GM18526 (cell line): ENCODE data around the gene ANP32A.

Source experiments
- POLR2A ChIP-seq: IDR thresholded peaks from 3 replicates; pipeline ENCODE4 v1.6.1; 2011; ENCODE audit not compliant: insufficient read length; ENCODE audit errors: extremely low read depth

Gene ANP32A

GRCh38 chr15:68781766-68782588, 38.7 kb downstream of the ANP32A start:
- no peak for TF ChIP-seq POLR2A

- no peak for TF ChIP-seq POLR2A
Observed at GRCh38 chr15:68781217-68781616, 39.5 kb downstream of the ANP32A start.

GRCh38 chr15:68778876-68779275, 41.8 kb downstream of the ANP32A start:
- TF ChIP-seq POLR2A = no peak

- no peak for TF ChIP-seq POLR2A
Observed at GRCh38 chr15:68776477-68777270, 44.0 kb downstream of the ANP32A start.

GRCh38 chr15:68775671-68776476, 44.8 kb downstream of the ANP32A start:
- no peak for TF ChIP-seq POLR2A

GRCh38 chr15:68775236-68775577, 45.5 kb downstream of the ANP32A start:
- TF ChIP-seq POLR2A = no peak

GRCh38 chr15:68774521-68775235, 46.0 kb downstream of the ANP32A start:
- no peak for TF ChIP-seq POLR2A

- TF ChIP-seq POLR2A = no peak
Observed at GRCh38 chr15:68774120-68774519, 46.6 kb downstream of the ANP32A start.

- TF ChIP-seq POLR2A = no peak
Observed at GRCh38 chr15:68773036-68773435, 47.7 kb downstream of the ANP32A start.

- TF ChIP-seq POLR2A = no peak
Observed at GRCh38 chr15:68770216-68770615, 50.5 kb downstream of the ANP32A start.

GRCh38 chr15:68769702-68770101, 51.0 kb downstream of the ANP32A start:
- no peak for TF ChIP-seq POLR2A

- no peak for TF ChIP-seq POLR2A
Observed at GRCh38 chr15:68768321-68768720, 52.4 kb downstream of the ANP32A start.

GRCh38 chr15:68767833-68768232, 52.9 kb downstream of the ANP32A start:
- TF ChIP-seq POLR2A = no peak

- TF ChIP-seq POLR2A = no peak
Observed at GRCh38 chr15:68765602-68766368, 54.9 kb downstream of the ANP32A start.
